H9 (cell line): Measurements from ENCODE around the gene ZNF444. TPM values are rescaled to one million over a fixed set of nuclear protein-coding genes. Genes with fewer than 3 reads are reported as not detected.

ENCODE experiments used
- DNase-seq: peaks from one replicate; pipeline ENCODE4 v3.0.0-alpha.2; 2017
- H2AFZ ChIP-seq: one replicate; pipeline ENCODE4 v1.6.1; 2013; ENCODE audit warnings: mild to moderate bottlenecking, low read length, control low read depth, moderate library complexity
- H2AK5ac ChIP-seq: 2 replicates; pipeline ENCODE4 v1.6.1; 2013; ENCODE audit warnings: low read length, control low read depth, mixed read lengths; ENCODE audit not compliant: insufficient read length
- H2BK120ac ChIP-seq: one replicate; pipeline ENCODE4 v1.6.1; 2013; ENCODE audit warnings: low read depth, mild to moderate bottlenecking, low read length, control low read depth, inconsistent platforms; ENCODE audit not compliant: poor library complexity, severe bottlenecking
- H2BK12ac ChIP-seq: 2 replicates; pipeline ENCODE4 v1.6.1; 2013; ENCODE audit warnings: low read length, control low read depth, mixed read lengths, low read depth; ENCODE audit not compliant: insufficient read length
- H2BK15ac ChIP-seq: 2 replicates; pipeline ENCODE4 v1.6.1; 2013; ENCODE audit warnings: low read depth, low read length, control low read depth
- H2BK20ac ChIP-seq: one replicate; pipeline ENCODE4 v1.6.1; 2013; ENCODE audit warnings: low read depth, mild to moderate bottlenecking, low read length, control low read depth, inconsistent platforms; ENCODE audit not compliant: poor library complexity, severe bottlenecking
- H2BK5ac ChIP-seq: 2 replicates; pipeline ENCODE4 v1.6.1; 2013; ENCODE audit warnings: low read length, control low read depth, mixed read lengths; ENCODE audit not compliant: insufficient read length
- H3K14ac ChIP-seq: 2 replicates; pipeline ENCODE4 v1.6.1; 2013; ENCODE audit warnings: low read length, control low read depth; ENCODE audit not compliant: insufficient read depth
- H3K18ac ChIP-seq: 2 replicates; pipeline ENCODE4 v1.6.1; 2013; ENCODE audit warnings: low read depth, mild to moderate bottlenecking, mixed read lengths, low read length, control low read depth; ENCODE audit not compliant: insufficient read length
- H3K23ac ChIP-seq: 2 replicates; pipeline ENCODE4 v1.6.1; 2013; ENCODE audit warnings: low read length, control low read depth, mixed read lengths, low read depth; ENCODE audit not compliant: insufficient read length
- H3K23me2 ChIP-seq: 2 replicates; pipeline ENCODE4 v1.6.1; 2013; ENCODE audit warnings: low read depth, mild to moderate bottlenecking, mixed read lengths, low read length, control low read depth; ENCODE audit not compliant: insufficient read length, poor library complexity, severe bottlenecking
- H3K27ac ChIP-seq: 2 replicates; pipeline ENCODE4 v1.5.1; 2013; ENCODE audit warnings: low read length, control low read depth, mixed read lengths, low read depth; ENCODE audit not compliant: insufficient read length
- H3K27me3 ChIP-seq: 2 replicates; pipeline ENCODE4 v1.6.1; 2013; ENCODE audit warnings: low read length, control low read depth, inconsistent platforms; ENCODE audit not compliant: insufficient read depth
- H3K4ac ChIP-seq: 2 replicates; pipeline ENCODE4 v1.6.1; 2013; ENCODE audit warnings: low read depth, mild to moderate bottlenecking, control low read depth, inconsistent platforms, low read length, moderate library complexity
- H3K4me1 ChIP-seq: 2 replicates; pipeline ENCODE4 v1.6.1; 2013; ENCODE audit warnings: low read length, control low read depth, inconsistent platforms; ENCODE audit not compliant: insufficient read depth
- H3K4me2 ChIP-seq: 2 replicates; pipeline ENCODE4 v1.6.1; 2013; ENCODE audit warnings: low read length, control low read depth, mixed read lengths; ENCODE audit not compliant: insufficient read length, insufficient read depth
- H3K56ac ChIP-seq: 2 replicates; pipeline ENCODE4 v1.6.1; 2013; ENCODE audit warnings: low read depth, mild to moderate bottlenecking, mixed read lengths, low read length, control low read depth; ENCODE audit not compliant: insufficient read length
- H3K79me1 ChIP-seq: 2 replicates; pipeline ENCODE4 v1.6.1; 2013; ENCODE audit warnings: low read depth, mild to moderate bottlenecking, moderate library complexity, low read length, control low read depth, inconsistent platforms; ENCODE audit not compliant: insufficient read depth, poor library complexity, severe bottlenecking
- H3K79me2 ChIP-seq: 2 replicates; pipeline ENCODE4 v1.6.1; 2013; ENCODE audit warnings: low read length, control low read depth, inconsistent platforms; ENCODE audit not compliant: insufficient read depth
- H3K9ac ChIP-seq: 2 replicates; pipeline ENCODE4 v1.6.1; 2013; ENCODE audit warnings: low read length, control low read depth, mixed read lengths; ENCODE audit not compliant: insufficient read length; ENCODE audit errors: extremely low read depth
- H3K9me3 ChIP-seq: one replicate; pipeline ENCODE4 v1.6.1; 2013; ENCODE audit warnings: low read depth, low read length, inconsistent platforms; ENCODE audit not compliant: control insufficient read depth
- H3T11ph ChIP-seq: one replicate; pipeline ENCODE4 v1.6.1; 2013; ENCODE audit warnings: mild to moderate bottlenecking, low read length, control low read depth, inconsistent platforms
- H4K20me1 ChIP-seq: one replicate; pipeline ENCODE4 v1.6.1; 2013; ENCODE audit not compliant: control insufficient read depth, insufficient read length, insufficient read depth
- H4K5ac ChIP-seq: 2 replicates; pipeline ENCODE4 v1.6.1; 2013; ENCODE audit warnings: low read depth, mild to moderate bottlenecking, mixed read lengths, low read length, control low read depth; ENCODE audit not compliant: insufficient read length
- H4K8ac ChIP-seq: replicated peaks from 2 replicates; pipeline ENCODE4 v1.6.1; 2013; ENCODE audit warnings: low read length, control low read depth, mixed read lengths, low read depth; ENCODE audit not compliant: insufficient read length
- H4K91ac ChIP-seq: 2 replicates; pipeline ENCODE4 v1.6.1; 2013; ENCODE audit warnings: low read depth, mild to moderate bottlenecking, moderate library complexity, mixed read lengths, low read length, control low read depth; ENCODE audit not compliant: insufficient read length
- H3K27ac Mint-ChIP-seq, 3 experiments: 2 replicates in 2 of 3; 3 replicates in 1 of 3; pipeline ENCODE4 v1.8.0; 2020 to 2021; ENCODE audit warnings: mixed read lengths in 3 of 3, mild to moderate bottlenecking in 1 of 3, moderate library complexity in 1 of 3
- H3K27me3 Mint-ChIP-seq: 2 replicates; pipeline ENCODE4 v1.8.0; 2021; ENCODE audit warnings: low read depth, mild to moderate bottlenecking, moderate library complexity, mixed read lengths
- H3K36me3 Mint-ChIP-seq, 3 experiments: 2 replicates in 2 of 3; 3 replicates in 1 of 3; pipeline ENCODE4 v1.8.0; 2020 to 2021; ENCODE audit warnings: low read depth in 3 of 3, mixed read lengths in 3 of 3; ENCODE audit not compliant: insufficient read depth in 1 of 3
- H3K4me1 Mint-ChIP-seq, 2 experiments: 2 replicates each; pipeline ENCODE4 v1.8.0; 2020; ENCODE audit warnings: mixed read lengths in 2 of 2
- H3K4me3 Mint-ChIP-seq, 2 experiments: 2 replicates in 1 of 2; 3 replicates in 1 of 2; pipeline ENCODE4 v1.8.0; 2020 to 2021; ENCODE audit warnings: mild to moderate bottlenecking in 2 of 2, mixed read lengths in 2 of 2, moderate library complexity in 1 of 2
- H3K9me3 Mint-ChIP-seq, 2 experiments: 2 replicates in 1 of 2; 3 replicates in 1 of 2; pipeline ENCODE4 v1.8.0; 2020; ENCODE audit warnings: mild to moderate bottlenecking in 2 of 2, mixed read lengths in 2 of 2, moderate library complexity in 1 of 2
- WGBS: extraction: QIAGEN DNeasy Blood & Tissue Kit; methylation state at CpG from one replicate; pipeline ENCODE4 v1.1.7; 2013; ENCODE audit warnings: missing lambda C conversion rate, low lambda C conversion rate, mixed read lengths; ENCODE audit not compliant: insufficient read length; ENCODE audit errors: extremely low coverage; 5-methylcytosine and 5-hydroxymethylcytosine counted together
- total RNA-seq: library from RNA; stranded (reverse); gene quantifications from 2 replicates; pipeline ENCODE4 v1.2.1, GENCODE V29; 2021
- TF ChIP-seq, protein P1 (sequence below): fragments of 200-600 bp; sonication (generic); conservative IDR thresholded peaks from 3 replicates; pipeline ENCODE4 v1.8.0; 2021; ENCODE audit warnings: antibody characterized with exemption, mild to moderate bottlenecking

Gene ZNF444
- total RNA-seq, 1 experiment from 2014 or later, result 49.7 TPM

DNA sequence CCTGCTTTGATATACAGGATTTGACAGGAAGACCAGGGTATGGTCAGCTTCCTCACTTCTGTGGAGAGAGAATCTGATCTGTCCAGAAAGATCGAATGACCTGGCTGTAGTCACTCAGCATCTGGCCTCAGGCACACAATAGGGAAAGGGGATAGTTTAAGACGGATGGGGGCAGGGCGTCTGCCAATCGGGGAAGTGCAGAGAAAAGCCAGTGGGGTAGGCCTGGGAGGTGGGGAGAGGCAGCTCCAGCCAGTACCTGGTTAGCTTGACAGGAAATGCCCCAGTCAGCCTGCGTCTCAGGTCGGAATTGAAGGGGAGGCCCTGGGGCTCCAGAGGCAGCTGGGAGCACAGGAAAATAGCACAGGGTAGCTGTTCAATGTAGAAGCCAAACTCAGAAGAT, 12.4 kb downstream of the ZNF444 start:
- peak overlapping the region; percentile 12 for H3K4me2 ChIP-seq
- no peak overlapping the region for H4K8ac ChIP-seq

More for the DNA sequence above, 12.4 kb downstream of the ZNF444 start:
- Histone ChIP-seq H3K9ac (no peak overlapping the region), H3T11ph (no peak overlapping the region), H4K5ac (no peak overlapping the region), H3K18ac (no peak overlapping the region), H2BK5ac (no peak overlapping the region), H3K9me3 (no peaks in the 10 kb centered on the region), H2BK12ac (no peak overlapping the region), H2BK20ac (no peak overlapping the region), H3K56ac (no peak overlapping the region), H2BK120ac (no peak overlapping the region), H2BK15ac (no peak overlapping the region), H3K4me1 (peaks cover 2% of the 10 kb centered on the region; the same call in 1 of the 2 replicates), H3K27me3 (no peaks in the 10 kb centered on the region), H3K27ac (peak overlapping the region; percentile 77), H3K14ac (no peak overlapping the region), H3K23ac (no peak overlapping the region), H3K79me1 (no peaks in the 10 kb centered on the region), H4K91ac (no peak overlapping the region), H2AFZ (no peak overlapping the region), H3K4ac (no peak overlapping the region), H3K79me2 (peaks cover 3% of the 10 kb centered on the region; the same call in 1 of the 2 replicates), H4K20me1 (peaks cover 4% of the 10 kb centered on the region), H2AK5ac (no peak overlapping the region), H3K23me2 (no peaks in the 10 kb centered on the region)
- Mint-ChIP-seq H3K36me3 (peaks cover 22 to 36% (median 35%) of the 10 kb centered on the region in 3 experiments), H3K4me1 (peaks cover 20 to 21% of the 10 kb centered on the region in 2 experiments), H3K9me3 (no peaks in the 10 kb centered on the region; a peak in 1 of 5 replicates), H3K27me3 (no peaks in the 10 kb centered on the region), H3K27ac (peak overlapping the region; percentile 49 to 87 (median 55)), H3K4me3 (peak overlapping the region in 1 of 2 experiments; percentile 39; a peak in 2 of 5 replicates)
- no CpG with 5 or more reads among the region's 6 CpGs for WGBS
- TF ChIP-seq, protein P1, sequence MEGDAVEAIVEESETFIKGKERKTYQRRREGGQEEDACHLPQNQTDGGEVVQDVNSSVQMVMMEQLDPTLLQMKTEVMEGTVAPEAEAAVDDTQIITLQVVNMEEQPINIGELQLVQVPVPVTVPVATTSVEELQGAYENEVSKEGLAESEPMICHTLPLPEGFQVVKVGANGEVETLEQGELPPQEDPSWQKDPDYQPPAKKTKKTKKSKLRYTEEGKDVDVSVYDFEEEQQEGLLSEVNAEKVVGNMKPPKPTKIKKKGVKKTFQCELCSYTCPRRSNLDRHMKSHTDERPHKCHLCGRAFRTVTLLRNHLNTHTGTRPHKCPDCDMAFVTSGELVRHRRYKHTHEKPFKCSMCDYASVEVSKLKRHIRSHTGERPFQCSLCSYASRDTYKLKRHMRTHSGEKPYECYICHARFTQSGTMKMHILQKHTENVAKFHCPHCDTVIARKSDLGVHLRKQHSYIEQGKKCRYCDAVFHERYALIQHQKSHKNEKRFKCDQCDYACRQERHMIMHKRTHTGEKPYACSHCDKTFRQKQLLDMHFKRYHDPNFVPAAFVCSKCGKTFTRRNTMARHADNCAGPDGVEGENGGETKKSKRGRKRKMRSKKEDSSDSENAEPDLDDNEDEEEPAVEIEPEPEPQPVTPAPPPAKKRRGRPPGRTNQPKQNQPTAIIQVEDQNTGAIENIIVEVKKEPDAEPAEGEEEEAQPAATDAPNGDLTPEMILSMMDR, result no peak
- peak; percentile 92 for DNase-seq
